BJ (cell line): ENCODE data around the gene TOM1. TPM values are rescaled to one million over a fixed set of nuclear protein-coding genes. Genes with fewer than 3 reads are reported as not detected.

ENCODE experiments used
- CTCF ChIA-PET: fragments of 350-600 bp; formaldehyde crosslinking; extraction: SDS; loops from one replicate; lab custom pipeline; 2021; ENCODE audit warnings: antibody characterized with exemption, inconsistent platforms; lab: Yijun Ruan, JAX
- POLR2A ChIA-PET: fragments of 300-600 bp; sonication (Branson Sonifier 250); formaldehyde crosslinking; extraction: SDS; loops from one replicate; lab custom pipeline; 2021; ENCODE audit warnings: antibody characterized with exemption; lab: Charles Lee
- DNase-seq: peaks from one replicate; pipeline ENCODE4 v3.0.0-alpha.2; 2011; ENCODE audit warnings: low read depth
- H3K27me3 ChIP-seq: 2 replicates; pipeline ENCODE4 v1.6.0; 2011; ENCODE audit warnings: low read length; ENCODE audit not compliant: control insufficient read depth, insufficient read depth
- H3K36me3 ChIP-seq: 2 replicates; pipeline ENCODE4 v1.5.1; 2011; ENCODE audit warnings: low read length; ENCODE audit not compliant: control insufficient read depth, insufficient read depth
- H3K4me3 ChIP-seq: 2 replicates; pipeline ENCODE4 v1.5.1; 2011; ENCODE audit warnings: low read depth, mild to moderate bottlenecking, control low read depth, low read length
- polyA plus RNA-seq: library from polyadenylated mRNA; depleted of rRNA; stranded (reverse); fragments of >200 nt; gene quantifications from 2 replicates; pipeline ENCODE4 v1.2.3, GENCODE V29; 2011
- TF ChIP-seq, protein P1 (sequence below): IDR thresholded peaks from 2 replicates; pipeline ENCODE4 v1.5.1; 2011; ENCODE audit warnings: low read depth, mild to moderate bottlenecking, control low read depth, inconsistent platforms, low read length, moderate library complexity; ENCODE audit not compliant: insufficient read depth

TOM1 gene
- polyA plus RNA-seq, 1 experiment, result 124 TPM

DNA sequence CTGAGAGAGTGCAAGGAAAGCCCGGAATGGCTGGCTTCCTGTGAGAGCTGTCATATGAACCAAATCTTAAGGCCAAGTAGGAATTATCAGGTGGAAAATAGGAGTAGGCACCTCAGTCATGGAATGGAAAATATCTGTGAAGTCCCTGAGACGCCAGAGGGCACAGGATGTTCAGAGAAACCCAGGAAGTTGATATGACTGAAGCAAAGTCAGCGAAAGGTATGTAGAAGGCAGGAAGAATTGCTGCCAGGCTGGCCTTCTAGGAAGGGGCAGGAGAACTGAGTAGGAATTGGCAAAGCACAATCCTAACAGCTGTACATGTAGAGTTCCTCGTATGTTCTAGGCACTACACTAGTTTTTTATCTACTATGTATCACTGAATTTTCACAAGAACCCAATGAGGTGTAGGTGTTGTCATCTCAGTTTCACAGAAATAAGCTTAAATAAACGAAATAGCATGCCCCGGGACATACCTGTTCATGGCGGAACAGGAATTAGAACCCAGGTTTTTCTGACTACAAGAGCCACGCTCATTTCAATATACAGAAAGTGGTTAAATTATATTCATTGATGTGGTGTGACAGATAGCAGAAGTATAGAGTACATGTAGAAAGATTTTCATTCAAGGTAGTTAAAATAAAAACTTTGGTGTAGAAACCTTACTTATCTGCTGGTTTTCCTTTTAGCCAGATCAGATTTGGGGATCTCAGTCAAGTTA lies 25.4 kb upstream of the TOM1 start:
- Histone ChIP-seq H3K27me3 (no peaks in the 10 kb centered on the region), H3K4me3 (no peak overlapping the region), H3K36me3 (peaks cover 6% of the 10 kb centered on the region)
- TF ChIP-seq, protein P1, sequence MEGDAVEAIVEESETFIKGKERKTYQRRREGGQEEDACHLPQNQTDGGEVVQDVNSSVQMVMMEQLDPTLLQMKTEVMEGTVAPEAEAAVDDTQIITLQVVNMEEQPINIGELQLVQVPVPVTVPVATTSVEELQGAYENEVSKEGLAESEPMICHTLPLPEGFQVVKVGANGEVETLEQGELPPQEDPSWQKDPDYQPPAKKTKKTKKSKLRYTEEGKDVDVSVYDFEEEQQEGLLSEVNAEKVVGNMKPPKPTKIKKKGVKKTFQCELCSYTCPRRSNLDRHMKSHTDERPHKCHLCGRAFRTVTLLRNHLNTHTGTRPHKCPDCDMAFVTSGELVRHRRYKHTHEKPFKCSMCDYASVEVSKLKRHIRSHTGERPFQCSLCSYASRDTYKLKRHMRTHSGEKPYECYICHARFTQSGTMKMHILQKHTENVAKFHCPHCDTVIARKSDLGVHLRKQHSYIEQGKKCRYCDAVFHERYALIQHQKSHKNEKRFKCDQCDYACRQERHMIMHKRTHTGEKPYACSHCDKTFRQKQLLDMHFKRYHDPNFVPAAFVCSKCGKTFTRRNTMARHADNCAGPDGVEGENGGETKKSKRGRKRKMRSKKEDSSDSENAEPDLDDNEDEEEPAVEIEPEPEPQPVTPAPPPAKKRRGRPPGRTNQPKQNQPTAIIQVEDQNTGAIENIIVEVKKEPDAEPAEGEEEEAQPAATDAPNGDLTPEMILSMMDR, result no peak
- ChIA-PET POLR2A (no interaction called here), CTCF (interaction anchor here (1.2 kb wide), 1 partner anchor 9 kb away, joined by 3 read pairs; no protein-coding TSS in a partner anchor)
- no peak for DNase-seq

- ChIA-PET POLR2A (no interaction called here), CTCF (no interaction called here)
- DNase-seq, result no peak
- H3K36me3 ChIP-seq, result peaks cover 7% of the 10 kb centered on the region
- H3K27me3 ChIP-seq, result no peaks in the 10 kb centered on the region
- TF ChIP-seq, protein P1, result no peak
- no peak overlapping the region for H3K4me3 ChIP-seq
Measured at GRCh38 chr22:35275580-35275979, 24.1 kb upstream of the TOM1 start.

- CTCF ChIA-PET, result interaction anchor here (1.1 kb wide), 1 partner anchor 10 kb away, joined by 3 read pairs; no protein-coding TSS in a partner anchor
- no peak for DNase-seq
- H3K27me3 ChIP-seq, result no peaks in the 10 kb centered on the region
- H3K4me3 ChIP-seq, result no peak overlapping the region
- peaks cover 7% of the 10 kb centered on the region for H3K36me3 ChIP-seq
- POLR2A ChIA-PET, result no interaction called here
- TF ChIP-seq, protein P1, result no peak
Measured at GRCh38 chr22:35276019-35276418, 23.7 kb upstream of the TOM1 start.

DNA sequence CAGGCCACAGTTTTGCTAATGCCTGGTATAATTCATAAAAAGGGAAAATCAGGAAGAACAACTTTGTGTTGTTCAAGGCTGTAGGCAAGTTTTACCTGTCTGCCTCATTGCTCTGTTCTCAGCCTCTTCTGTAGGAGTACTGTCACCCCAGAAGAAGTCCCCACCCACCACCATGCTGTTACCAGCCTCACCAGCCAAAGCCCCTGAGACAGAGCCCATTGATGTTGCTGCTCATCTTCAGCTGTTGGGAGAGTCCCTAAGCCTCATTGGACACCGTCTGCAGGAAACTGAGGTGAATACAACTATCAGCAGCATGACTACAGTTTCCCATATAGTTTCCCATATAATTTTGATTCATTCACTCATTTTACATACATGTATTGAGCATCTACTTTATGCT lies 11.6 kb upstream of the TOM1 start:
- no peaks in the 10 kb centered on the region for H3K27me3 ChIP-seq
- DNase-seq, result no peak
- TF ChIP-seq, protein P1, result no peak
- no peak overlapping the region for H3K4me3 ChIP-seq
- POLR2A ChIA-PET, result no interaction called here
- CTCF ChIA-PET, result interaction anchor here (0.6 to 1.7 kb wide), 2 partner anchors 11 to 23 kb away, joined by 3 to 4 read pairs; no protein-coding TSS in a partner anchor
- peaks cover 15% of the 10 kb centered on the region for H3K36me3 ChIP-seq

DNA sequence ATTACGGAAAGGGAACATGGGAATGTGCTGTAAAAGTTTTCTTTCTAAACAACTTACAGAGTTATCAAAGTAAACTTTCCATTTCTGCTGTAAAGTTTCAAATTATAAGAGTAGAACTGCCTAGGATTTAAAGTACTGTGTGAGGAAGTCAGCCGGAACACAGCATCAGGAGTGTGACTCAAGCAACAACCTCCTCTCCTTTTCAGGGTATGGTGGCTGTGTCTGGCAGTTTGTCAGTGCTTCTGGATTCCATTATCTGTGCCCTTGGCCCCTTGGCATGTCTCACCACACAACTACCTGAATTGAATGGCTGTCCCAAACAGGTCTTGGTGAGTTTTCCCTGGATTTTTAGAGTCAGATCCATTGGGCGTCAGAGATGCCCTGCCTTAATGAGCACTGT lies 6.9 kb upstream of the TOM1 start:
- TF ChIP-seq, protein P1, result no peak
- no peak for DNase-seq
- H3K36me3 ChIP-seq, result peaks cover 10% of the 10 kb centered on the region
- CTCF ChIA-PET, result no interaction called here
- H3K27me3 ChIP-seq, result no peaks in the 10 kb centered on the region
- POLR2A ChIA-PET, result no interaction called here
- no peak overlapping the region for H3K4me3 ChIP-seq
